Measurements from ENCODE around the gene PIM2.
A peak's percentile ranks its signal among the peaks of the same experiment; 100 is the strongest.
"Not testable (repeated sequence)": the region's sequence is repeated elsewhere in the genome, so short reads cannot be mapped to it uniquely, and the experiment has no call there.

The PIM2 gene

GRCh38 chrX:48893556-48894348 lies 25.1 kb downstream of the PIM2 start:
- Mint-ChIP-seq H3K36me3 (ENCODE audit: insufficient read depth) (peaks cover 20% of the 10 kb centered on the region), H3K27ac (no peak overlapping the region), H3K9me3 (no peaks in the 10 kb centered on the region), H3K27me3 (no peaks in the 10 kb centered on the region), H3K4me1 (ENCODE audit: low read depth in 2 of 2) (peaks cover 15 to 16% of the 10 kb centered on the region in 2 donors), H3K4me3 (no peak overlapping the region)
- no peak for DNase-seq
- no peak for ATAC-seq (replicated peaks)

- H3K9me3 Mint-ChIP-seq = no peaks in the 10 kb centered on the region
- no peak overlapping the region for H3K27ac Mint-ChIP-seq
- DNase-seq (no peak), ATAC-seq (replicated peaks) (no peak)
- peaks cover 15% of the 10 kb centered on the region for H3K36me3 Mint-ChIP-seq (ENCODE audit: insufficient read depth)
- peaks cover 13 to 16% of the 10 kb centered on the region in 2 donors for H3K4me1 Mint-ChIP-seq (ENCODE audit: low read depth in 2 of 2)
- H3K27me3 Mint-ChIP-seq = no peaks in the 10 kb centered on the region
- H3K4me3 Mint-ChIP-seq = no peak overlapping the region
Measured at GRCh38 chrX:48892896-48893295, 25.9 kb downstream of the PIM2 start.

- DNase-seq (peak; percentile 66 to 74 (median 68)), ATAC-seq (replicated peaks) (peak; percentile 88)
- peaks cover 8 to 13% of the 10 kb centered on the region in 2 donors for H3K4me1 Mint-ChIP-seq (ENCODE audit: low read depth in 2 of 2)
- H3K27me3 Mint-ChIP-seq = no peaks in the 10 kb centered on the region
- peaks cover 3% of the 10 kb centered on the region for H3K36me3 Mint-ChIP-seq (ENCODE audit: insufficient read depth)
- no peaks in the 10 kb centered on the region for H3K9me3 Mint-ChIP-seq
- H3K27ac Mint-ChIP-seq = no peak overlapping the region
- H3K4me3 Mint-ChIP-seq = peak overlapping the region; percentile 78 to 85
Measured at GRCh38 chrX:48891402-48892288, 27.2 kb downstream of the PIM2 start.

- Mint-ChIP-seq H3K27me3 (no peaks in the 10 kb centered on the region), H3K4me3 (peak overlapping the region; percentile 78 to 85), H3K27ac (peak overlapping the region in 1 of 2 donors; percentile 66), H3K36me3 (ENCODE audit: insufficient read depth) (peaks cover 3% of the 10 kb centered on the region), H3K4me1 (ENCODE audit: low read depth in 2 of 2) (peaks cover 7 to 10% of the 10 kb centered on the region in 2 donors), H3K9me3 (no peaks in the 10 kb centered on the region)
- ATAC-seq (replicated peaks) = peak; percentile 38
- peak in 1 of 3 experiments; percentile 2 for DNase-seq
Measured at GRCh38 chrX:48890934-48891401, 27.9 kb downstream of the PIM2 start.

GRCh38 chrX:48890296-48890925 lies 28.4 kb downstream of the PIM2 start:
- H3K4me1 Mint-ChIP-seq (ENCODE audit: low read depth in 2 of 2) = peaks cover 7 to 10% of the 10 kb centered on the region in 2 donors
- no peak for ATAC-seq (replicated peaks)
- no peaks in the 10 kb centered on the region for H3K27me3 Mint-ChIP-seq
- DNase-seq = no peak
- peak overlapping the region in 1 of 2 donors; percentile 66 for H3K27ac Mint-ChIP-seq
- peak overlapping the region; percentile 78 to 85 for H3K4me3 Mint-ChIP-seq
- H3K9me3 Mint-ChIP-seq = no peaks in the 10 kb centered on the region
- H3K36me3 Mint-ChIP-seq (ENCODE audit: insufficient read depth) = no peaks in the 10 kb centered on the region

- H3K27ac Mint-ChIP-seq; H3K9me3 Mint-ChIP-seq; H3K4me3 Mint-ChIP-seq; H3K36me3 Mint-ChIP-seq (ENCODE audit: insufficient read depth); ATAC-seq (replicated peaks); H3K27me3 Mint-ChIP-seq; DNase-seq: not testable (repeated sequence)
- H3K4me1 Mint-ChIP-seq (ENCODE audit: low read depth in 2 of 2) = peaks cover 4 to 10% of the 10 kb centered on the region in 2 donors
Measured at GRCh38 chrX:48886586-48886985, 32.2 kb downstream of the PIM2 start.

- no peaks in the 10 kb centered on the region for H3K36me3 Mint-ChIP-seq (ENCODE audit: insufficient read depth)
- DNase-seq (no peak), ATAC-seq (replicated peaks) (no peak)
- no peaks in the 10 kb centered on the region for H3K9me3 Mint-ChIP-seq
- H3K27me3 Mint-ChIP-seq = no peaks in the 10 kb centered on the region
- no peak overlapping the region for H3K27ac Mint-ChIP-seq
- no peaks in the 10 kb centered on the region for H3K4me1 Mint-ChIP-seq (ENCODE audit: low read depth in 2 of 2)
- H3K4me3 Mint-ChIP-seq = no peak overlapping the region
Measured at GRCh38 chrX:48883729-48884128, 35.1 kb downstream of the PIM2 start.

- not testable (repeated sequence) for ATAC-seq (replicated peaks); H3K36me3 Mint-ChIP-seq (ENCODE audit: insufficient read depth); H3K27me3 Mint-ChIP-seq; H3K4me1 Mint-ChIP-seq (ENCODE audit: low read depth in 2 of 2); H3K9me3 Mint-ChIP-seq; H3K27ac Mint-ChIP-seq; H3K4me3 Mint-ChIP-seq; DNase-seq
Measured at GRCh38 chrX:48876944-48877343, 41.9 kb downstream of the PIM2 start.

- H3K4me3 Mint-ChIP-seq; H3K27ac Mint-ChIP-seq; H3K9me3 Mint-ChIP-seq; H3K36me3 Mint-ChIP-seq (ENCODE audit: insufficient read depth); H3K27me3 Mint-ChIP-seq; ATAC-seq (replicated peaks); DNase-seq; H3K4me1 Mint-ChIP-seq (ENCODE audit: low read depth in 2 of 2): not testable (repeated sequence)
Measured at GRCh38 chrX:48872017-48872416, 46.8 kb downstream of the PIM2 start.

GRCh38 chrX:48864210-48864609 lies 54.6 kb downstream of the PIM2 start:
- H3K4me1 Mint-ChIP-seq (ENCODE audit: low read depth in 2 of 2) = no peaks in the 10 kb centered on the region
- no peak for DNase-seq
- peaks cover 5 to 7% of the 10 kb centered on the region in 2 donors for H3K27me3 Mint-ChIP-seq
- no peaks in the 10 kb centered on the region for H3K36me3 Mint-ChIP-seq (ENCODE audit: insufficient read depth)
- ATAC-seq (replicated peaks) = no peak
- no peak overlapping the region for H3K4me3 Mint-ChIP-seq
- no peak overlapping the region for H3K27ac Mint-ChIP-seq
- no peaks in the 10 kb centered on the region for H3K9me3 Mint-ChIP-seq
